ENCODE measurements around the gene TNIP2. TPM values are rescaled to one million over a fixed set of nuclear protein-coding genes. Genes with fewer than 3 reads are reported as not detected.

Gene TNIP2
- total and polyA plus RNA-seq, 2 donors (not counting 3 experiments of a cell fraction or from before 2014, with no cell fraction given) = 37.7 to 52.1 TPM

- H3K9me3 ChIP-seq (replicated peaks; ENCODE audit: control insufficient read depth, insufficient read depth, low read length) = no peaks in the 10 kb centered on the region
- H3K4me3 ChIP-seq (replicated peaks in 1 of 3; ENCODE audit: insufficient read depth in 1 of 3, low read depth in 1 of 3, low read length in 3 of 3) = no peak overlapping the region
- peaks cover 43% of the 10 kb centered on the region for H3K79me2 ChIP-seq (ENCODE audit: control insufficient read depth, insufficient read depth, low read length)
- POLR2A ChIA-PET = no interaction called here
- no peaks in the 10 kb centered on the region for H3K36me3 ChIP-seq (ENCODE audit: control insufficient read depth in 2 of 2, extremely low read depth in 1 of 2, insufficient read depth in 2 of 2, low read length in 2 of 2)
- intact Hi-C loops (cut with micrococcal nuclease) = no loop called here
- peaks cover 71% of the 10 kb centered on the region for H3K4me1 ChIP-seq (ENCODE audit: control insufficient read depth, extremely low read depth, insufficient read depth, low read length)
- H2AFZ ChIP-seq (ENCODE audit: low read depth, low read length) = no peak overlapping the region
- DNase-seq (ENCODE audit: low read depth, low spot score) (peak; percentile 69), FAIRE-seq (peak; percentile 82)
- no peaks in the 10 kb centered on the region for H3K27me3 ChIP-seq (ENCODE audit: control insufficient read depth in 2 of 2, insufficient read depth in 2 of 2, low read length in 2 of 2)
- BruUV-seq (replicated peaks) = no TSS peak
- H4K20me1 ChIP-seq (replicated peaks; ENCODE audit: control insufficient read depth, extremely low read depth, insufficient read depth, low read length) = no peaks in the 10 kb centered on the region
- dilution Hi-C loops (cut with MboI; ENCODE audit: extremely low pct_ligation_motif_present, low sequenced_read_pairs) = no loop called here
- no peak overlapping the region for H3K4me2 ChIP-seq (ENCODE audit: insufficient read depth, low read length)
- CTCF ChIA-PET = interaction anchor here (0.8 to 1.5 kb wide), 4 partner anchors 16 to 72 kb away, joined by 3 to 7 read pairs (median 4); no protein-coding TSS in a partner anchor
- H3K9ac ChIP-seq (replicated peaks; ENCODE audit: extremely low read depth, insufficient read depth, low read length) = no peak overlapping the region
- no peaks in the 10 kb centered on the region for H3K9me1 ChIP-seq (replicated peaks; ENCODE audit: control insufficient read depth, extremely low read depth, insufficient read depth, low read length)
- TF ChIP-seq POLR2A (IDR thresholded peaks at IDR 0.05; ENCODE audit: low read depth, low read length) (no peak), POLR2AphosphoS5 (IDR thresholded peaks at IDR 0.05; ENCODE audit: insufficient read depth, low read depth, low read length) (no peak), CTCF (IDR thresholded peaks at IDR 0.05; ENCODE audit: extremely low read depth in 1 of 2, insufficient read depth in 1 of 2, low read depth in 1 of 2, low read length in 2 of 2) (no peak), EZH2 (IDR thresholded peaks at IDR 0.05; ENCODE audit: borderline replicate concordance, low read depth, low read length, severe bottlenecking) (no peak), GATA2 (IDR thresholded peaks at IDR 0.05; ENCODE audit: insufficient read depth, insufficient read length, low read depth, low read length) (no peak), MYC (IDR thresholded peaks at IDR 0.05; ENCODE audit: low read depth, low read length) (no peak), JUN (IDR thresholded peaks at IDR 0.05; ENCODE audit: borderline replicate concordance, insufficient read depth, insufficient read length, low read depth) (no peak), MAX (IDR thresholded peaks at IDR 0.05; ENCODE audit: insufficient read depth, insufficient read length) (no peak), FOS (IDR thresholded peaks at IDR 0.05; ENCODE audit: borderline replicate concordance, insufficient read depth, low read length) (no peak)
- H3K27ac ChIP-seq (ENCODE audit: insufficient read depth, low read depth, low read length) = peak overlapping the region; percentile 26
Observed at GRCh38 chr4:2795893-2796848, 40.0 kb upstream of the TNIP2 start.

All from endothelial cell of umbilical vein (primary cell).